ENCODE results near the gene RASGRF2.

DNA sequence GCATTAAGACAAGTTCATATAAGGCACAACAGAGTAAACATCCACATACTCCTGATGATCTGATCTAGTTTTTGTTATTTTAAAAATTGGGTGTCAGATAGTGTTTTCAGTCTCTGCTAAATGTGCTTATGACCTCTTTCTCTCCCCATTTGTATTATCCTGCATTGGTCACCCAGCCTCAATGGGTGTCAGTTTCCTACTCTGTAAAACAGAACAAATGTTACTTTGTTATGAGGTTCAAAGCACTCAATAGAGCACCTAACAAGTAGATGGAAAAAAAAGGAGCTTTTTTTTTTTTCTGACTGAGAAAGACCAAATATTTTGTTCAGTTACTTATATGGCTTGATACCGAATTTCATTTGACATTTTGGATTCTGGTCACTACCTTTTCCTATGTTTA is 33.6 kb upstream of the RASGRF2 start:
- TF ChIP-seq, protein P1, sequence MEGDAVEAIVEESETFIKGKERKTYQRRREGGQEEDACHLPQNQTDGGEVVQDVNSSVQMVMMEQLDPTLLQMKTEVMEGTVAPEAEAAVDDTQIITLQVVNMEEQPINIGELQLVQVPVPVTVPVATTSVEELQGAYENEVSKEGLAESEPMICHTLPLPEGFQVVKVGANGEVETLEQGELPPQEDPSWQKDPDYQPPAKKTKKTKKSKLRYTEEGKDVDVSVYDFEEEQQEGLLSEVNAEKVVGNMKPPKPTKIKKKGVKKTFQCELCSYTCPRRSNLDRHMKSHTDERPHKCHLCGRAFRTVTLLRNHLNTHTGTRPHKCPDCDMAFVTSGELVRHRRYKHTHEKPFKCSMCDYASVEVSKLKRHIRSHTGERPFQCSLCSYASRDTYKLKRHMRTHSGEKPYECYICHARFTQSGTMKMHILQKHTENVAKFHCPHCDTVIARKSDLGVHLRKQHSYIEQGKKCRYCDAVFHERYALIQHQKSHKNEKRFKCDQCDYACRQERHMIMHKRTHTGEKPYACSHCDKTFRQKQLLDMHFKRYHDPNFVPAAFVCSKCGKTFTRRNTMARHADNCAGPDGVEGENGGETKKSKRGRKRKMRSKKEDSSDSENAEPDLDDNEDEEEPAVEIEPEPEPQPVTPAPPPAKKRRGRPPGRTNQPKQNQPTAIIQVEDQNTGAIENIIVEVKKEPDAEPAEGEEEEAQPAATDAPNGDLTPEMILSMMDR (IDR thresholded peaks at IDR 0.05) = no peak
- TF ChIP-seq POLR2AphosphoS5 (IDR thresholded peaks at IDR 0.05) = no peak
- TF ChIP-seq EP300 (IDR thresholded peaks at IDR 0.05) = no peak
- TF ChIP-seq POLR2A (IDR thresholded peaks at IDR 0.05) = no peak
